HepG2 (cell line): ENCODE results near the gene TMEM229B.

Experiments
- HDAC1 ChIP-seq: sonication (generic); formaldehyde crosslinking; IDR thresholded peaks from 2 replicates; pipeline ENCODE4 v1.5.1; 2020; ENCODE audit warnings: mild to moderate bottlenecking, missing genetic modification reagents
- TF ChIP-seq, protein P1 (sequence below): sonication (generic); formaldehyde crosslinking; IDR thresholded peaks from 2 replicates; pipeline ENCODE4 v1.8.0; 2022; ENCODE audit warnings: missing genetic modification reagents, mild to moderate bottlenecking, borderline replicate concordance

DNA sequence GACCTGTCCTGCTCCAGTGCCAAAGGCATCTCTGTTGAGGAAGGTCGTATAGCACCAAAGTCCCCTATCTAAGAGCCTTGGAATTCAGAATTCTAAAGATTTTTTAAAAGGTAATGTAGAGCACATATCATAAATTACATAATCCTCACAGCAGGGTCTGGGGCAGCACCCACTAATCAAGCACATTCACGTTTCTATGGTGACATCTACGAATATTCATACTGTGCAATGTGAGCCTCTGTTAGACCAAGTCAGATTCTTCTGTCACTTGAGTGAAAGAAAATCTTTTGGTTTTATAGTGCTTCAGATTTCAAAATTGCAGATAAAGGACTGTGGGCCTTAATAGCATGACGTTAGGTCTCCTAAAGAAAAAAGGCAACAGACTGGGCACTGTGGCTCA lies 13.1 kb upstream of the TMEM229B start:
- TF ChIP-seq, protein P1, sequence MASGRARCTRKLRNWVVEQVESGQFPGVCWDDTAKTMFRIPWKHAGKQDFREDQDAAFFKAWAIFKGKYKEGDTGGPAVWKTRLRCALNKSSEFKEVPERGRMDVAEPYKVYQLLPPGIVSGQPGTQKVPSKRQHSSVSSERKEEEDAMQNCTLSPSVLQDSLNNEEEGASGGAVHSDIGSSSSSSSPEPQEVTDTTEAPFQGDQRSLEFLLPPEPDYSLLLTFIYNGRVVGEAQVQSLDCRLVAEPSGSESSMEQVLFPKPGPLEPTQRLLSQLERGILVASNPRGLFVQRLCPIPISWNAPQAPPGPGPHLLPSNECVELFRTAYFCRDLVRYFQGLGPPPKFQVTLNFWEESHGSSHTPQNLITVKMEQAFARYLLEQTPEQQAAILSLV (CRISPR knock-in tag): no peak
- TF ChIP-seq HDAC1 (CRISPR knock-in tag): no peak
